Neural progenitor cell (in vitro differentiated cells): Measurements from ENCODE around the gene ADCY5.

ENCODE experiments used
- CTCF ChIP-seq: fragments of 200-600 bp; sonication (generic); IDR thresholded peaks from 2 replicates; pipeline ENCODE4 v1.5.1; 2017; ENCODE audit warnings: antibody characterized with exemption, mild to moderate bottlenecking
- EZH2 ChIP-seq: fragments of 200-600 bp; sonication (generic); IDR thresholded peaks from 2 replicates; pipeline ENCODE4 v1.6.1; 2017; ENCODE audit warnings: antibody characterized with exemption, mild to moderate bottlenecking, moderate library complexity
- EZH2phosphoT487 ChIP-seq: fragments of 200-600 bp; sonication (generic); IDR thresholded peaks from 2 replicates; pipeline ENCODE4 v1.6.1; 2017; ENCODE audit warnings: antibody characterized with exemption

- TF ChIP-seq CTCF (no peak), EZH2 (no peak), EZH2phosphoT487 (no peak)
Measured at GRCh38 chr3:123457841-123458240, 9.0 kb upstream of the ADCY5 start.
